ENCODE results near the gene SYNE1.

The SYNE1 gene

GRCh38 chr6:152117156-152118133 is 519.7 kb downstream of the SYNE1 start:
- H3K27me3 ChIP-seq (ENCODE audit: insufficient read depth, low read depth, severe bottlenecking): no peaks in the 10 kb centered on the region
- DNase-seq: no peak
- no peak overlapping the region for H3K27ac ChIP-seq
- no peak overlapping the region for H3K4me3 ChIP-seq (ENCODE audit: low read depth, low read length)
- H3K36me3 ChIP-seq: no peaks in the 10 kb centered on the region
- H3K9me3 ChIP-seq (ENCODE audit: severe bottlenecking): peaks cover 1% of the 10 kb centered on the region
- TF ChIP-seq, protein P1, sequence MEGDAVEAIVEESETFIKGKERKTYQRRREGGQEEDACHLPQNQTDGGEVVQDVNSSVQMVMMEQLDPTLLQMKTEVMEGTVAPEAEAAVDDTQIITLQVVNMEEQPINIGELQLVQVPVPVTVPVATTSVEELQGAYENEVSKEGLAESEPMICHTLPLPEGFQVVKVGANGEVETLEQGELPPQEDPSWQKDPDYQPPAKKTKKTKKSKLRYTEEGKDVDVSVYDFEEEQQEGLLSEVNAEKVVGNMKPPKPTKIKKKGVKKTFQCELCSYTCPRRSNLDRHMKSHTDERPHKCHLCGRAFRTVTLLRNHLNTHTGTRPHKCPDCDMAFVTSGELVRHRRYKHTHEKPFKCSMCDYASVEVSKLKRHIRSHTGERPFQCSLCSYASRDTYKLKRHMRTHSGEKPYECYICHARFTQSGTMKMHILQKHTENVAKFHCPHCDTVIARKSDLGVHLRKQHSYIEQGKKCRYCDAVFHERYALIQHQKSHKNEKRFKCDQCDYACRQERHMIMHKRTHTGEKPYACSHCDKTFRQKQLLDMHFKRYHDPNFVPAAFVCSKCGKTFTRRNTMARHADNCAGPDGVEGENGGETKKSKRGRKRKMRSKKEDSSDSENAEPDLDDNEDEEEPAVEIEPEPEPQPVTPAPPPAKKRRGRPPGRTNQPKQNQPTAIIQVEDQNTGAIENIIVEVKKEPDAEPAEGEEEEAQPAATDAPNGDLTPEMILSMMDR (IDR thresholded peaks at IDR 0.05; ENCODE audit: low read depth, low read length): no peak

DNA sequence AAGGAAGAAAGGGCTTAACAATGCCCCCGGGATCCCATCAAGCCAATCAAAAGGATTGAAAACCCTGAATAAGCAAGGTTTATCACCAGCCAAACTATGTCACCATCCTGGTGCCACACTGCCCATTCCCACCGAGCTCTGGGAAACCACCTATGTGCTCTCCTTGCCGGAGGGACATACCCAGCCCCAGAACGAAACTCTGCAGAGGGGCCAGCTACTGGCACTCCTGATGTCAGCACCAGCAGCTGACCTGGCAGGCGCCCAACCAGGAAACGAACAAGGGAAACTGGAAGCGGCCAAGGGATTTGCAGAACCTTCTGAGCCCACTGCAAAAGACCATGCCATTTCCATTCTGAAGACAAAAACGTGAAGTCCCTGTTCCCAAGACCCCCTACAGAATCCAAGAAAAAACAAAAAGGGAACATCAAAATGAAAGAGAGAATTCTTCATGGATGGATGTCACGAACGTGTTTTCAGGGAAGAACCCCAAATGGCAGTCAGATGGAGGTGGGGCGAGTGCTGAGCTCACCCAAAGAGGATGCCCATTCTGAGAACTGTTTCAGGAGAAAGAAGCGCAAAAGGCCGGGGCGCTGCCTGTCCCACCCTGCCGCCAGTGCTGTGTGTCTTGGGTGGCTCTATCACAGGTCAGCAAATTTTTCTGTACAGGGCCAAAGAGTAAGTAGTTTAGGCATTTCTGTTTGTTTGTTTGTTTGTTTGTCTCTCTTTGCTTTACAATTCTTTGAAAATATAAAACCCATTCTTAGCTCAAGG is 524.5 kb downstream of the SYNE1 start:
- Histone ChIP-seq H3K4me3 (ENCODE audit: low read depth, low read length) (no peak overlapping the region), H3K9me3 (ENCODE audit: severe bottlenecking) (peaks cover 2% of the 10 kb centered on the region), H3K36me3 (no peaks in the 10 kb centered on the region), H3K27ac (no peak overlapping the region), H3K27me3 (ENCODE audit: insufficient read depth, low read depth, severe bottlenecking) (no peaks in the 10 kb centered on the region)
- DNase-seq: no peak
- TF ChIP-seq, protein P1 (IDR thresholded peaks at IDR 0.05; ENCODE audit: low read depth, low read length): no peak

DNA sequence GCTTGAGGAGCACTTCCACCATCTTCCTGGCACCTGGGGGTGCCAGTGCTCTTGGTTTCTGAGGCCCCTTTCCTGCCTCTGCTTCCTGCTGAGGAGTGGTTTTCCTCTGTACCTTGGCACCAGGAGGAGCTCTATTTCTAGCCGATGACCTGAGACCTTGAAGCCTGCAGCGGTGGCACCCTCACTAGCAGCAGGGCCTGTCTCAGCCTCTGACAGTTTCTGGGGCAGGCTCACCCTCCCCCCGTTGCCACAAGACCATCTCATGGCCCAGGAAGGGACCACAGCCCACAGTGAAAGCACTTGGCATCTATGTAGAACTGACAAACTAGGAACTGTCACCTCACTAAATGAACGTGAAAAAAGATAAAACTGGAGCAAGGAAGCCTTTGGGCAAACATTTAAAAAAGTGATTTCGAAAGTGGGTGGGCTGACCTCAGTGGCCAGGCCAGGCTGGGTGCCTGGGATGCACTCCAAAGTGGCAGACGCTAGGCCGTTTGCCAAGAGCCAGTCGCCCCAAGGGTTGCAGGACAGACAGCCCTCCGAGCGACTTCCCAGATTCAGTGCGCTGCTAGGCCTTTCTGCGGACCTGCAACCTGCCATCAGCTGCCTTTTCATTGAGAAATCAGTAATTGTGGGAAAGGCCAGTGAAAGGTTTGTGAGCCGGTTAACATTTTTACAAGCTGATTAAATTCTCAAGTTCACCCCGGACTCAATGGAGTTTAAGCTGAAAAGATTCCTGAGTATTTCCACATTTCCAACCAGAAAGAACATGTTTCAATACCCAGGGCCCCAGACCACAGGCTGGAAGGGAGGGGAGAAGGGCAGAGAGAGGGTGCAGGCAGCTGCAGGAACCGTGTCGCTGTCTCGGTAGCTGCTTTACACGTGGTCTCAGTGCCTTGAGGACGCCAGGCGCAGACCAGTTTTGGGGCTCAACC is 526.0 kb downstream of the SYNE1 start:
- Histone ChIP-seq H3K27me3 (ENCODE audit: insufficient read depth, low read depth, severe bottlenecking) (no peaks in the 10 kb centered on the region), H3K27ac (no peak overlapping the region), H3K4me3 (ENCODE audit: low read depth, low read length) (no peak overlapping the region), H3K36me3 (no peaks in the 10 kb centered on the region), H3K9me3 (ENCODE audit: severe bottlenecking) (peaks cover 2% of the 10 kb centered on the region)
- TF ChIP-seq, protein P1 (IDR thresholded peaks at IDR 0.05; ENCODE audit: low read depth, low read length): no peak
- DNase-seq: no peak

- Histone ChIP-seq H3K27ac (no peak overlapping the region), H3K36me3 (no peaks in the 10 kb centered on the region), H3K4me3 (ENCODE audit: low read depth, low read length) (no peak overlapping the region), H3K9me3 (ENCODE audit: severe bottlenecking) (peaks cover 2% of the 10 kb centered on the region), H3K27me3 (ENCODE audit: insufficient read depth, low read depth, severe bottlenecking) (no peaks in the 10 kb centered on the region)
- TF ChIP-seq, protein P1 (IDR thresholded peaks at IDR 0.05; ENCODE audit: low read depth, low read length): no peak
- no peak for DNase-seq
These were observed 529.2 kb downstream of the SYNE1 start for GRCh38 chr6:152107973-152108372.

DNA sequence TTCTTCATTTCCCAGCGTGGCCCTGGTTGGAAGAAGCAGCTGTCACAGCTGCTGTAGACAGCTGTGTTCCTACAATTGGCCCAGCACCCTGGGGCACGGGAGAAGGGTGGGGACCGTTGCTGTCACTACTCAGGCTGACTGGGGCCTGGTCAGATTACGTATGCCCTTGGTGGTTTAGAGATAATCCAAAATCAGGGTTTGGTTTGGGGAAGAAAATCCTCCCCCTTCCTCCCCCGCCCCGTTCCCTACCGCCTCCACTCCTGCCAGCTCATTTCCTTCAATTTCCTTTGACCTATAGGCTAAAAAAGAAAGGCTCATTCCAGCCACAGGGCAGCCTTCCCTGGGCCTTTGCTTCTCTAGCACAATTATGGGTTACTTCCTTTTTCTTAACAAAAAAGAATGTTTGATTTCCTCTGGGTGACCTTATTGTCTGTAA is 537.0 kb downstream of the SYNE1 start:
- no peak overlapping the region for H3K4me3 ChIP-seq (ENCODE audit: low read depth, low read length)
- no peaks in the 10 kb centered on the region for H3K9me3 ChIP-seq (ENCODE audit: severe bottlenecking)
- TF ChIP-seq, protein P1 (IDR thresholded peaks at IDR 0.05; ENCODE audit: low read depth, low read length): no peak
- no peak overlapping the region for H3K27ac ChIP-seq
- no peak for DNase-seq
- peaks cover 3% of the 10 kb centered on the region for H3K27me3 ChIP-seq (ENCODE audit: insufficient read depth, low read depth, severe bottlenecking)
- H3K36me3 ChIP-seq: no peaks in the 10 kb centered on the region

Data from WERI-Rb-1 (cell line).